Keratinocyte (primary cell): ENCODE measurements around the gene KBTBD8. TPM values are rescaled to one million over a fixed set of nuclear protein-coding genes. Genes with fewer than 3 reads are reported as not detected.

ENCODE experiments used
- DNase-seq: peaks from one replicate; pipeline ENCODE4 v3.0.0-alpha.2; 2011; ENCODE audit warnings: low read depth, missing footprints, low spot score
- FAIRE-seq: peaks from 2 replicates; lab custom pipeline; 2011; peaks lifted over from hg19 to GRCh38; lab: Jason Lieb, UNC
- H2AFZ ChIP-seq: 2 replicates; pipeline ENCODE4 v1.6.0; 2012; ENCODE audit warnings: low read length, control low read depth, inconsistent platforms; ENCODE audit not compliant: control insufficient read depth
- H3K27ac ChIP-seq: 2 replicates; pipeline ENCODE4 v1.5.1; 2011; ENCODE audit warnings: low read length; ENCODE audit not compliant: control insufficient read depth, insufficient read depth
- H3K27me3 ChIP-seq: 3 replicates; pipeline ENCODE4 v1.6.0; 2011; ENCODE audit warnings: low read length; ENCODE audit not compliant: control insufficient read depth, insufficient read depth; ENCODE audit errors: extremely low read depth
- H3K36me3 ChIP-seq, 2 experiments: 2 replicates in 1 of 2; 3 replicates in 1 of 2; pipeline ENCODE4 v1.5.1; 2011; ENCODE audit warnings: low read length in 2 of 2, mild to moderate bottlenecking in 1 of 2; ENCODE audit not compliant: control insufficient read depth in 2 of 2, insufficient read depth in 2 of 2; ENCODE audit errors: extremely low read depth in 1 of 2
- H3K4me1 ChIP-seq: 3 replicates; pipeline ENCODE4 v1.5.1; 2011; ENCODE audit warnings: low read length; ENCODE audit not compliant: control insufficient read depth, insufficient read depth; ENCODE audit errors: extremely low read depth
- H3K4me2 ChIP-seq: 3 replicates; pipeline ENCODE4 v1.6.0; 2011; ENCODE audit warnings: low read depth, low read length; ENCODE audit not compliant: control insufficient read depth, insufficient read depth; ENCODE audit errors: extremely low read depth
- H3K4me3 ChIP-seq, 3 experiments: fragments of 200-600 bp in 1 of 3; sonication (generic) in 1 of 3; 2 replicates in 2 of 3; 3 replicates in 1 of 3; pipeline ENCODE4 v1.5.1; 2011 to 2016; ENCODE audit warnings: low read length in 3 of 3, mild to moderate bottlenecking in 3 of 3, control low read depth in 2 of 3, inconsistent platforms in 1 of 3, low read depth in 1 of 3, mixed read lengths in 1 of 3, mixed run types in 1 of 3, moderate library complexity in 1 of 3; ENCODE audit not compliant: control insufficient read depth in 2 of 3, insufficient read depth in 2 of 3; ENCODE audit errors: extremely low read depth in 1 of 3
- H3K79me2 ChIP-seq: 2 replicates; pipeline ENCODE4 v1.6.0; 2012; ENCODE audit warnings: low read length; ENCODE audit not compliant: control insufficient read depth, insufficient read depth
- H3K9ac ChIP-seq: 3 replicates; pipeline ENCODE4 v1.6.0; 2011; ENCODE audit warnings: low read length; ENCODE audit not compliant: control insufficient read depth, insufficient read depth; ENCODE audit errors: extremely low read depth
- H3K9me1 ChIP-seq: 3 replicates; pipeline ENCODE4 v1.6.0; 2011; ENCODE audit warnings: low read length; ENCODE audit not compliant: control insufficient read depth, insufficient read depth; ENCODE audit errors: extremely low read depth
- H3K9me3 ChIP-seq: 2 replicates; pipeline ENCODE4 v1.5.1; 2012; ENCODE audit warnings: low read depth, low read length; ENCODE audit not compliant: control insufficient read depth
- H4K20me1 ChIP-seq: 3 replicates; pipeline ENCODE4 v1.6.0; 2011; ENCODE audit warnings: low read length; ENCODE audit not compliant: control insufficient read depth, insufficient read depth; ENCODE audit errors: extremely low read depth
- EZH2 ChIP-seq: IDR thresholded peaks from one replicate; pipeline ENCODE4 v1.6.1; 2012; ENCODE audit warnings: inconsistent platforms, mild to moderate bottlenecking, low read length, moderate library complexity
- dilution Hi-C: fragments of 300-500 bp; cut with MboI; formaldehyde crosslinking; loops from one replicate; pipeline ENCODE4 v1.7.0; 2020; ENCODE audit warnings: low sequenced_read_pairs; ENCODE audit not compliant: extremely low pct_ligation_motif_present
- polyA plus RNA-seq, 5 experiments: library from polyadenylated mRNA; depleted of rRNA in 3 of 5; stranded (reverse) in 3 of 5; stranded (forward) in 1 of 5; unstranded in 1 of 5; fragments of >200 nt; gene quantifications; 1 replicate in 1 of 5; 2 replicates in 3 of 5; 3 replicates in 1 of 5; pipeline versions ENCODE4 v1.2.1 to v1.2.3, GENCODE V29; 2011 to 2012; ENCODE audit warnings: missing spikeins in 2 of 5, low read depth in 1 of 5, low replicate concordance in 1 of 5
- TF ChIP-seq, protein P1 (sequence below), 3 experiments: IDR thresholded peaks in 1 of 3; conservative IDR thresholded peaks in 1 of 3; optimal IDR thresholded peaks in 1 of 3; 2 replicates in 2 of 3; 3 replicates in 1 of 3; pipeline versions ENCODE3 to v1.5.1; 2011; ENCODE audit warnings: low read length in 3 of 3, mild to moderate bottlenecking in 3 of 3, moderate library complexity in 2 of 3, control low read depth in 1 of 3, inconsistent platforms in 1 of 3; ENCODE audit not compliant: insufficient read depth in 2 of 3; ENCODE audit errors: extremely low read depth in 1 of 3

Gene KBTBD8
- polyA plus RNA-seq, 1 donor (not counting 4 experiments of a cell fraction or from before 2014, with no cell fraction given), result 7.5 TPM

DNA sequence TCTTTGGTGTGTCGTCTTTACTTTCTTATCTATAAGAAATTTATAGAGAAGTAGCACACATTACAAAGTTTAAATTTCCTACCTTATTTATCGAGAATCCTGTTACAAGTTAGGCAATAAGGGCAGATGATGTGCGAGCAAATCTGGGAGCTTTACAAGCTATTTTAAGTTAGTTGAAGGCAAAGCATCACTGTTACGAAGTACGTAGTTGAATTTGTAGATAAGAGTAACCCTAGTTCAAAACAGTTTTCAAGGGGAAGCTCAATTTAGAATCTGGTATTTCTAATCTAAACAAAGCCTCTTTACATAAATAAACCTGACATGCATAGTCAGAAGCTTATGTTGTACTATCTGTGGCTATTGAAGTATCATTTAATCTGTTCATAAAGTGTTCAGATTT is 8.4 kb downstream of the KBTBD8 start:
- Histone ChIP-seq H4K20me1 (no peaks in the 10 kb centered on the region), H3K4me2 (no peak overlapping the region), H2AFZ (no peak overlapping the region), H3K4me1 (no peaks in the 10 kb centered on the region), H3K79me2 (peaks cover 16% of the 10 kb centered on the region), H3K36me3 (peaks cover 12 to 15% of the 10 kb centered on the region in 2 experiments), H3K9ac (no peak overlapping the region), H3K27me3 (no peaks in the 10 kb centered on the region), H3K27ac (no peak overlapping the region), H3K9me1 (no peaks in the 10 kb centered on the region), H3K9me3 (no peaks in the 10 kb centered on the region), H3K4me3 (no peak overlapping the region)
- no peak for TF ChIP-seq EZH2
- TF ChIP-seq, protein P1, sequence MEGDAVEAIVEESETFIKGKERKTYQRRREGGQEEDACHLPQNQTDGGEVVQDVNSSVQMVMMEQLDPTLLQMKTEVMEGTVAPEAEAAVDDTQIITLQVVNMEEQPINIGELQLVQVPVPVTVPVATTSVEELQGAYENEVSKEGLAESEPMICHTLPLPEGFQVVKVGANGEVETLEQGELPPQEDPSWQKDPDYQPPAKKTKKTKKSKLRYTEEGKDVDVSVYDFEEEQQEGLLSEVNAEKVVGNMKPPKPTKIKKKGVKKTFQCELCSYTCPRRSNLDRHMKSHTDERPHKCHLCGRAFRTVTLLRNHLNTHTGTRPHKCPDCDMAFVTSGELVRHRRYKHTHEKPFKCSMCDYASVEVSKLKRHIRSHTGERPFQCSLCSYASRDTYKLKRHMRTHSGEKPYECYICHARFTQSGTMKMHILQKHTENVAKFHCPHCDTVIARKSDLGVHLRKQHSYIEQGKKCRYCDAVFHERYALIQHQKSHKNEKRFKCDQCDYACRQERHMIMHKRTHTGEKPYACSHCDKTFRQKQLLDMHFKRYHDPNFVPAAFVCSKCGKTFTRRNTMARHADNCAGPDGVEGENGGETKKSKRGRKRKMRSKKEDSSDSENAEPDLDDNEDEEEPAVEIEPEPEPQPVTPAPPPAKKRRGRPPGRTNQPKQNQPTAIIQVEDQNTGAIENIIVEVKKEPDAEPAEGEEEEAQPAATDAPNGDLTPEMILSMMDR (optimal IDR thresholded peaks at IDR 0.05 in 1 of 3, IDR thresholded peaks at IDR 0.05 in 1 of 3, conservative IDR thresholded peaks at IDR 0.05 in 1 of 3; ENCODE audit: extremely low read depth in 1 of 3, insufficient read depth in 2 of 3, low read length in 3 of 3), result no peak
- DNase-seq (no peak), FAIRE-seq (no peak)
- dilution Hi-C loops, result no loop called here

DNA sequence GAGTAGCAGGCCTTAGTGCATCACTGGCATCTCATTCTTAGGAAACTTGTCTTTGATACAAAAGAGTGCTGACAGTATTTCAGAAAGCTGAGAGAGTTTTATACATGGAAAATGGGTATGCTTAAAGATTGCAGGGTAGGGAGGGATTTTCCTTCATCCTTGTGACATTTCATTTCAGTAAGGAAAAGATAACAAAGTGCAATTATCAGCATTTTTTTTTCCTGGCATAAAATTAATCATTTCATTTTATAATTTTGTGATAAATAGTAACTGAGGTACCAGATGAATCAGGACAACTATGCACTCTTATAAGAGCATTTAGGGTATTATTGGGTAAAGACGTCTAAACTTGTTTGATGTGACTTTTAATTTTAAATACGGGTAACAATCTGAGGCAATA is 10.3 kb downstream of the KBTBD8 start:
- dilution Hi-C loops, result no loop called here
- Histone ChIP-seq H3K27me3 (no peaks in the 10 kb centered on the region), H3K9me3 (no peaks in the 10 kb centered on the region), H3K79me2 (peaks cover 14% of the 10 kb centered on the region), H3K27ac (no peak overlapping the region), H3K4me1 (no peaks in the 10 kb centered on the region), H3K4me3 (no peak overlapping the region), H4K20me1 (no peaks in the 10 kb centered on the region), H3K9ac (no peak overlapping the region), H3K9me1 (no peaks in the 10 kb centered on the region), H3K36me3 (peaks cover 8 to 13% of the 10 kb centered on the region in 2 experiments), H3K4me2 (no peak overlapping the region), H2AFZ (no peak overlapping the region)
- TF ChIP-seq, protein P1 (optimal IDR thresholded peaks at IDR 0.05 in 1 of 3, IDR thresholded peaks at IDR 0.05 in 1 of 3, conservative IDR thresholded peaks at IDR 0.05 in 1 of 3; ENCODE audit: extremely low read depth in 1 of 3, insufficient read depth in 2 of 3, low read length in 3 of 3), result no peak
- TF ChIP-seq EZH2, result no peak
- no peak for DNase-seq
- FAIRE-seq, result no peak
